ENCODE results near the gene MCM9.

- TF ChIP-seq CTCF (tag by site-specific recombination; IDR thresholded peaks at IDR 0.05) (no peak), ZNF776 (tag by site-specific recombination; IDR thresholded peaks at IDR 0.05; ENCODE audit: borderline replicate concordance) (no peak), HOXD13 (CRISPR knock-in tag; IDR thresholded peaks at IDR 0.05; ENCODE audit: borderline replicate concordance) (no peak), ZSCAN30 (tag by site-specific recombination; IDR thresholded peaks at IDR 0.05) (no peak), SP2 (tag by site-specific recombination; IDR thresholded peaks at IDR 0.05) (no peak), ZNF580 (tag by site-specific recombination; IDR thresholded peaks at IDR 0.05) (no peak), ZNF138 (tag by site-specific recombination; IDR thresholded peaks at IDR 0.05; ENCODE audit: borderline replicate concordance) (no peak), ZNF670 (tag by site-specific recombination; IDR thresholded peaks at IDR 0.05; ENCODE audit: low read depth) (no peak), SETDB1 (IDR thresholded peaks at IDR 0.05; ENCODE audit: insufficient read length, low read length) (no peak), ZNF701 (tag by site-specific recombination; IDR thresholded peaks at IDR 0.05) (no peak), ZNF239 (tag by site-specific recombination; IDR thresholded peaks at IDR 0.05) (no peak)
- TF ChIP-seq, protein P1, sequence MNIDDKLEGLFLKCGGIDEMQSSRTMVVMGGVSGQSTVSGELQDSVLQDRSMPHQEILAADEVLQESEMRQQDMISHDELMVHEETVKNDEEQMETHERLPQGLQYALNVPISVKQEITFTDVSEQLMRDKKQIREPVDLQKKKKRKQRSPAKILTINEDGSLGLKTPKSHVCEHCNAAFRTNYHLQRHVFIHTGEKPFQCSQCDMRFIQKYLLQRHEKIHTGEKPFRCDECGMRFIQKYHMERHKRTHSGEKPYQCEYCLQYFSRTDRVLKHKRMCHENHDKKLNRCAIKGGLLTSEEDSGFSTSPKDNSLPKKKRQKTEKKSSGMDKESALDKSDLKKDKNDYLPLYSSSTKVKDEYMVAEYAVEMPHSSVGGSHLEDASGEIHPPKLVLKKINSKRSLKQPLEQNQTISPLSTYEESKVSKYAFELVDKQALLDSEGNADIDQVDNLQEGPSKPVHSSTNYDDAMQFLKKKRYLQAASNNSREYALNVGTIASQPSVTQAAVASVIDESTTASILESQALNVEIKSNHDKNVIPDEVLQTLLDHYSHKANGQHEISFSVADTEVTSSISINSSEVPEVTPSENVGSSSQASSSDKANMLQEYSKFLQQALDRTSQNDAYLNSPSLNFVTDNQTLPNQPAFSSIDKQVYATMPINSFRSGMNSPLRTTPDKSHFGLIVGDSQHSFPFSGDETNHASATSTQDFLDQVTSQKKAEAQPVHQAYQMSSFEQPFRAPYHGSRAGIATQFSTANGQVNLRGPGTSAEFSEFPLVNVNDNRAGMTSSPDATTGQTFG (tag by site-specific recombination; IDR thresholded peaks at IDR 0.05; ENCODE audit: borderline replicate concordance): no peak
- TF ChIP-seq, protein P2, sequence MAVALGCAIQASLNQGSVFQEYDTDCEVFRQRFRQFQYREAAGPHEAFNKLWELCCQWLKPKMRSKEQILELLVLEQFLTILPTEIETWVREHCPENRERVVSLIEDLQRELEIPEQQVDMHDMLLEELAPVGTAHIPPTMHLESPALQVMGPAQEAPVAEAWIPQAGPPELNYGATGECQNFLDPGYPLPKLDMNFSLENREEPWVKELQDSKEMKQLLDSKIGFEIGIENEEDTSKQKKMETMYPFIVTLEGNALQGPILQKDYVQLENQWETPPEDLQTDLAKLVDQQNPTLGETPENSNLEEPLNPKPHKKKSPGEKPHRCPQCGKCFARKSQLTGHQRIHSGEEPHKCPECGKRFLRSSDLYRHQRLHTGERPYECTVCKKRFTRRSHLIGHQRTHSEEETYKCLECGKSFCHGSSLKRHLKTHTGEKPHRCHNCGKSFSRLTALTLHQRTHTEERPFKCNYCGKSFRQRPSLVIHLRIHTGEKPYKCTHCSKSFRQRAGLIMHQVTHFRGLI (tag by site-specific recombination; IDR thresholded peaks at IDR 0.05): no peak
Observed at GRCh38 chr6:118873239-118873638, 61.7 kb downstream of the MCM9 start.
